T-helper 1 cell treated with Interleukin-12 subunit alpha and Interleukin-12 subunit beta and Interleukin-4 antibody, amounts not matched to agents 30 ng/mL and 1 ng/mL, for 36 hours (primary cell): ENCODE measurements around the gene HAP1. TPM values are rescaled to one million over a fixed set of nuclear protein-coding genes. Genes with fewer than 3 reads are reported as not detected.

Source experiments
- intact Hi-C: fragments of 100-400 bp; cut with micrococcal nuclease; formaldehyde crosslinking; loops from one replicate; pipeline ENCODE4 v1.15.1; 2024
- total RNA-seq: library from RNA; stranded (reverse); gene quantifications from 2 replicates; pipeline ENCODE4 v1.2.3, GENCODE V29; 2022

Gene HAP1
- total RNA-seq, 1 donor from 2014 or later: 0.05 TPM

GRCh38 chr17:41675157-41676057 is 59.0 kb downstream of the HAP1 start:
- intact Hi-C loops: loop anchor here (5.0 kb wide), 1 partner anchor 1578 kb away; no protein-coding TSS in a partner anchor

Other genes starting within 250 kb of the HAP1 start
- not detected in 2 replicates for gene KRT36, start 244.7 kb downstream of the HAP1 start, total RNA-seq
- not detected in 2 replicates for gene KRT13, start 229.0 kb downstream of the HAP1 start, total RNA-seq
- not detected in 2 replicates for gene KRT15, start 215.8 kb downstream of the HAP1 start, total RNA-seq
- not detected in 2 replicates for gene KRT19, start 206.3 kb downstream of the HAP1 start, total RNA-seq
- gene KRT9, start 162.6 kb downstream of the HAP1 start, total RNA-seq: not detected in 2 replicates
- gene KRT14, start 147.7 kb downstream of the HAP1 start, total RNA-seq: not detected in 2 replicates
- gene KRT16, start 121.9 kb downstream of the HAP1 start, total RNA-seq: not detected in 2 replicates
- 0.54 and 0.59 TPM in 2 replicates for gene KRT17, start 110.1 kb downstream of the HAP1 start, total RNA-seq
- gene EIF1, start 45.8 kb downstream of the HAP1 start, total RNA-seq: 833 and 842 TPM in 2 replicates
- gene GAST, start 22.3 kb downstream of the HAP1 start, total RNA-seq: not detected in 2 replicates
- gene JUP, start 52.1 kb upstream of the HAP1 start, total RNA-seq: 0.10 and 0.20 TPM in 2 replicates
- 3.4 TPM in 2 replicates for gene P3H4, start 77.3 kb upstream of the HAP1 start, total RNA-seq
- 0.51 TPM in 1 of 2 replicates, not detected in the other for gene FKBP10, start 78.4 kb upstream of the HAP1 start, total RNA-seq
- 24.3 and 24.9 TPM in 2 replicates for gene NT5C3B, start 101.6 kb upstream of the HAP1 start, total RNA-seq
- gene KLHL10, start 103.2 kb upstream of the HAP1 start, total RNA-seq: not detected in 2 replicates
- 15.5 TPM in 2 replicates for gene KLHL11, start 130.8 kb upstream of the HAP1 start, total RNA-seq
- 159 and 165 TPM in 2 replicates for gene ACLY, start 184.3 kb upstream of the HAP1 start, total RNA-seq
- gene ODAD4, start 196.0 kb upstream of the HAP1 start, total RNA-seq: 0.47 and 0.49 TPM in 2 replicates
- gene CNP, start 232.2 kb upstream of the HAP1 start, total RNA-seq: 98.4 and 99.3 TPM in 2 replicates